GM12878 (cell line): Measurements from ENCODE around the gene ICA1L. TPM values are rescaled to one million over a fixed set of nuclear protein-coding genes. Genes with fewer than 3 reads are reported as not detected.

Experiments used
- ATAC-seq: fragments of 200-7000 bp; cut with Tn5 transposase; 3 replicates; pipeline ENCODE4 v1.9.1; 2020; ENCODE audit warnings: mild to moderate bottlenecking, moderate library complexity
- BruUV-seq: library from RNA; stranded (reverse); fragments of 400-500 nt; replicated peaks from 2 replicates; lab custom pipeline; 2021; lab: Mats Ljungman, UMichigan
- CTCF ChIA-PET: fragments of 300-600 bp; sonication (Branson Sonifier 250); formaldehyde crosslinking; extraction: SDS; loops from one replicate; lab custom pipeline; 2021; ENCODE audit warnings: inconsistent platforms; lab: Yijun Ruan, JAX
- POLR2A ChIA-PET: fragments of 350-600 bp; formaldehyde crosslinking; extraction: SDS; loops from one replicate; lab custom pipeline; 2021; ENCODE audit warnings: inconsistent platforms; lab: Charles Lee
- RAD21 ChIA-PET: fragments of 300-600 bp; sonication (Branson Sonifier 250); formaldehyde crosslinking; loops from one replicate; lab custom pipeline; 2023; ENCODE audit warnings: antibody characterized with exemption; ENCODE audit not compliant: unreplicated experiment; lab: Charles Lee
- SMC1A ChIA-PET: fragments of 300-600 bp; sonication (Branson Sonifier 250); formaldehyde crosslinking; loops from one replicate; lab custom pipeline; 2023; ENCODE audit not compliant: unreplicated experiment, uncharacterized antibody; lab: Charles Lee
- DNase-seq: peaks from one replicate; pipeline ENCODE4 v3.0.0-alpha.2; 2011; ENCODE audit warnings: low read depth, low spot score
- FAIRE-seq: peaks from 3 replicates; lab custom pipeline; 2011; peaks lifted over from hg19 to GRCh38; lab: Jason Lieb, UNC
- H2AFZ ChIP-seq: 2 replicates; pipeline ENCODE4 v1.6.0; 2011; ENCODE audit warnings: low read depth, low read length, control low read depth; ENCODE audit not compliant: control insufficient read depth
- H3K27ac ChIP-seq: 2 replicates; pipeline ENCODE4 v1.5.1; 2011; ENCODE audit warnings: control low read depth; ENCODE audit not compliant: control insufficient read depth, insufficient read depth
- H3K27me3 ChIP-seq, 2 experiments: replicated peaks in 1 of 2; 2 replicates each; pipeline versions ENCODE4 v1.6.0 to v1.6.1; 2011; ENCODE audit warnings: low read length in 1 of 2; ENCODE audit not compliant: control insufficient read depth in 2 of 2, insufficient read depth in 2 of 2
- H3K36me3 ChIP-seq, 2 experiments: 2 replicates each; pipeline ENCODE4 v1.5.1; 2011; ENCODE audit warnings: low read length in 1 of 2; ENCODE audit not compliant: control insufficient read depth in 2 of 2, insufficient read depth in 2 of 2
- H3K4me1 ChIP-seq: 2 replicates; pipeline ENCODE4 v1.6.1; 2011; ENCODE audit warnings: mild to moderate bottlenecking, low read length, moderate library complexity, mixed read lengths; ENCODE audit not compliant: control insufficient read depth, insufficient read depth
- H3K4me2 ChIP-seq: 2 replicates; pipeline ENCODE4 v1.6.0; 2011; ENCODE audit warnings: control low read depth; ENCODE audit not compliant: control insufficient read depth, insufficient read depth
- H3K4me3 ChIP-seq: fragments of 200-600 bp; sonication (generic); 2 replicates; pipeline ENCODE4 v1.5.1; 2016
- H3K79me2 ChIP-seq: 2 replicates; pipeline ENCODE4 v1.6.0; 2011; ENCODE audit warnings: low read length; ENCODE audit not compliant: control insufficient read depth, insufficient read depth
- H3K9ac ChIP-seq: 2 replicates; pipeline ENCODE4 v1.8.0; 2011; ENCODE audit warnings: low read length, control low read depth, mixed read lengths; ENCODE audit not compliant: control insufficient read depth, insufficient read depth
- H3K9me3 ChIP-seq: replicated peaks from 3 replicates; pipeline ENCODE4 v1.5.1; 2011; ENCODE audit warnings: mild to moderate bottlenecking, low read length; ENCODE audit not compliant: control insufficient read depth, insufficient read depth
- H4K20me1 ChIP-seq: 2 replicates; pipeline ENCODE4 v1.6.0; 2011; ENCODE audit not compliant: control insufficient read depth, insufficient read depth
- ATF2 ChIP-seq: IDR thresholded peaks from 2 replicates; pipeline ENCODE4 v1.6.1; 2012; ENCODE audit warnings: low read length, inconsistent platforms
- BCL11A ChIP-seq: IDR thresholded peaks from 2 replicates; pipeline ENCODE4 v1.6.1; 2011; ENCODE audit warnings: low read depth, low read length
- BRCA1 ChIP-seq: IDR thresholded peaks from 2 replicates; pipeline ENCODE4 v1.6.1; 2011; ENCODE audit warnings: low read depth, low read length, improper control_type of control experiment
- CBX5 ChIP-seq: sonication (generic); IDR thresholded peaks from 2 replicates; pipeline ENCODE4 v1.6.1; 2016; ENCODE audit warnings: low read depth, moderate library complexity, mild to moderate bottlenecking, inconsistent platforms
- CEBPB ChIP-seq, 2 experiments: fragments of 150-350 bp in 1 of 2; IDR thresholded peaks; 2 replicates each; pipeline ENCODE4 v1.6.1; 2012 to 2014; ENCODE audit warnings: low read depth in 2 of 2, low read length in 2 of 2, borderline replicate concordance in 1 of 2, inconsistent platforms in 1 of 2
- FOXK2 ChIP-seq: fragments of 450-650 bp; IDR thresholded peaks from 2 replicates; pipeline ENCODE4 v1.6.1; 2017; ENCODE audit warnings: mild to moderate bottlenecking, moderate library complexity
- HDAC2 ChIP-seq: fragments of 200-600 bp; sonication (generic); IDR thresholded peaks from 2 replicates; pipeline ENCODE4 v1.6.1; 2017
- IRF3 ChIP-seq: fragments of 450-650 bp; IDR thresholded peaks from 2 replicates; pipeline ENCODE4 v1.6.1; 2014; ENCODE audit warnings: mild to moderate bottlenecking
- NBN ChIP-seq: fragments of 450-650 bp; IDR thresholded peaks from 2 replicates; pipeline ENCODE4 v1.6.1; 2016
- NR2C1 ChIP-seq: fragments of 450-650 bp; IDR thresholded peaks from 2 replicates; pipeline ENCODE4 v1.6.1; 2017; ENCODE audit warnings: antibody characterized with exemption, mild to moderate bottlenecking, moderate library complexity
- PRDM15 ChIP-seq: fragments of 450-650 bp; formaldehyde crosslinking; IDR thresholded peaks from 2 replicates; pipeline ENCODE4 v1.4.0; 2020; ENCODE audit warnings: mild to moderate bottlenecking, moderate library complexity
- RELA ChIP-seq: fragments of 450-650 bp; IDR thresholded peaks from 2 replicates; pipeline ENCODE4 v1.8.0; 2014; ENCODE audit warnings: borderline replicate concordance; ENCODE audit not compliant: partially characterized antibody
- SREBF1 ChIP-seq: IDR thresholded peaks from 2 replicates; pipeline ENCODE4 v1.6.1; 2012; ENCODE audit warnings: mild to moderate bottlenecking, low read length
- ZBED1 ChIP-seq: IDR thresholded peaks from 2 replicates; pipeline ENCODE4 v1.6.1; 2016; ENCODE audit warnings: borderline replicate concordance
- ZBTB4 ChIP-seq: fragments of 450-650 bp; formaldehyde crosslinking; IDR thresholded peaks from 2 replicates; pipeline ENCODE4 v1.4.0; 2022; ENCODE audit warnings: mild to moderate bottlenecking, moderate library complexity
- WGBS: methylation state at CpG from one replicate; pipeline ENCODE4 v1.1.6; 2016; ENCODE audit warnings: low lambda C conversion rate; ENCODE audit not compliant: insufficient replicate concordance, insufficient coverage; ENCODE audit errors: missing lambda C conversion rate; 5-methylcytosine and 5-hydroxymethylcytosine counted together
- in situ Hi-C: fragments of 300-500 bp; cut with MboI; formaldehyde crosslinking; loops from 9 replicates; pipeline ENCODE4 v1.14.3; 2018; ENCODE audit warnings: mixed read lengths
- intact Hi-C: fragments of 100-400 bp; cut with micrococcal nuclease; formaldehyde crosslinking; loops from one replicate; pipeline ENCODE4 v1.14.2; 2022; ENCODE audit not compliant: unreplicated experiment
- polyA plus RNA-seq, 11 experiments: library from polyadenylated mRNA; depleted of rRNA in 4 of 11; unstranded in 6 of 11; stranded (reverse) in 5 of 11; fragments of >200 nt; fragmentation: Nextera tagmentation in 4 of 11; fragmentation: Illumina TruSeq in 1 of 11; extraction: Ambion mirVana in 4 of 11; extraction: Trizol in 1 of 11; gene quantifications; 1 replicate in 1 of 11; 2 replicates in 10 of 11; pipeline versions ENCODE4 v1.2.1 to v1.2.3, GENCODE V29; 2011 to 2016; ENCODE audit warnings: inconsistent platforms in 2 of 11, missing spikeins in 2 of 11, low read depth in 1 of 11
- total RNA-seq, 4 experiments: library from RNA; depleted of rRNA in 3 of 4; stranded (reverse); fragments of >200 nt in 3 of 4; fragmentation: Illumina TruSeq in 1 of 4; extraction: Trizol in 1 of 4; gene quantifications; 2 replicates each; pipeline versions ENCODE4 v1.2.1 to v1.2.3, GENCODE V29; 2013 to 2021

The ICA1L gene
- total and polyA plus RNA-seq, 10 of the 15 experiments (the other 5 are each of a cell fraction or from before 2014, with no cell fraction given): 0.85 to 7.4 (median 3.6) TPM

- no peak for TF ChIP-seq HDAC2
- no peak for TF ChIP-seq ZBED1
- no peak for TF ChIP-seq CEBPB (IDR thresholded peaks at IDR 0.05; ENCODE audit: borderline replicate concordance in 1 of 2, low read depth in 2 of 2, low read length in 2 of 2)
- no peak for TF ChIP-seq ZBTB4 (CRISPR knock-in tag)
- TF ChIP-seq BCL11A: no peak
- TF ChIP-seq SREBF1: no peak
These were observed 103.3 kb downstream of the ICA1L start (continued) for GRCh38 chr2:202768273-202768672.

- FAIRE-seq (no peak), ATAC-seq (no peak), DNase-seq (no peak)
- WGBS: 88% methylated on average over 5 of the region's 5 CpGs
- TF ChIP-seq FOXK2: no peak
- TF ChIP-seq NBN: no peak
- TF ChIP-seq RELA: no peak
- TF ChIP-seq SREBF1: no peak
- TF ChIP-seq ATF2: no peak
- TF ChIP-seq CBX5: no peak
- no peak for TF ChIP-seq BRCA1
- no peak for TF ChIP-seq NR2C1
- no peak for TF ChIP-seq PRDM15
- TF ChIP-seq IRF3: no peak
- POLR2A ChIA-PET: interaction anchor here (0.6 kb wide), 2 partner anchors 184 to 464 kb away, joined by 3 to 4 read pairs; no protein-coding TSS in a partner anchor
- H2AFZ ChIP-seq: no peak overlapping the region
- SMC1A ChIA-PET: interaction anchor here (0.7 to 1.1 kb wide), 2 partner anchors 20 to 27 kb away, joined by 3 read pairs; no protein-coding TSS in a partner anchor
- H3K36me3 ChIP-seq: peaks cover 0 to 3% of the 10 kb centered on the region in 2 experiments; a peak in 2 of 4 replicates
- no peak overlapping the region for H3K27ac ChIP-seq
- CTCF ChIA-PET: interaction anchor here (0.6 to 1.7 kb wide), 3 partner anchors 176 to 1824 kb away, joined by 3 to 4 read pairs (median 4); no protein-coding TSS in a partner anchor
- intact Hi-C loops: no loop called here
- H3K4me1 ChIP-seq: no peaks in the 10 kb centered on the region
- H3K9ac ChIP-seq: no peak overlapping the region
- no peaks in the 10 kb centered on the region for H4K20me1 ChIP-seq
- no peaks in the 10 kb centered on the region for H3K27me3 ChIP-seq
- no peak overlapping the region for H3K4me2 ChIP-seq
- RAD21 ChIA-PET: no interaction called here
- no TSS peak for BruUV-seq
- H3K79me2 ChIP-seq: no peaks in the 10 kb centered on the region
- H3K9me3 ChIP-seq: no peaks in the 10 kb centered on the region
- H3K4me3 ChIP-seq: no peak overlapping the region
- in situ Hi-C loops: no loop called here
These were observed 106.1 kb downstream of the ICA1L start for GRCh38 chr2:202765436-202765835.
